ENCODE results near the gene SPINK7.

Gene SPINK7

GRCh38 chr5:148333262-148333849 lies 21.1 kb downstream of the SPINK7 start:
- Histone ChIP-seq H2AFZ (ENCODE audit: low read depth, low read length) (no peak overlapping the region), H3K27me3 (ENCODE audit: low read depth, low read length) (no peaks in the 10 kb centered on the region), H3K9ac (ENCODE audit: low read length) (no peak overlapping the region), H3K4me3 (ENCODE audit: low read length) (no peak overlapping the region), H3K27ac (ENCODE audit: low read length) (no peak overlapping the region), H3K36me3 (replicated peaks; ENCODE audit: low read depth, low read length) (no peaks in the 10 kb centered on the region), H4K20me1 (ENCODE audit: insufficient read depth, low read length) (no peaks in the 10 kb centered on the region), H3K4me2 (ENCODE audit: low read length) (no peak overlapping the region), H3K79me2 (ENCODE audit: low read length) (no peaks in the 10 kb centered on the region), H3K9me3 (ENCODE audit: insufficient read depth, low read length) (no peaks in the 10 kb centered on the region), H3K4me1 (ENCODE audit: low read length) (peaks cover 8% of the 10 kb centered on the region)
- TF ChIP-seq CTCF (IDR thresholded peaks at IDR 0.05; ENCODE audit: low read depth, low read length): no peak
- TF ChIP-seq EZH2phosphoT487 (IDR thresholded peaks at IDR 0.05; ENCODE audit: low read depth): no peak

- Histone ChIP-seq H3K9me3 (ENCODE audit: insufficient read depth, low read length) (no peaks in the 10 kb centered on the region), H3K4me1 (ENCODE audit: low read length) (peaks cover 8% of the 10 kb centered on the region), H3K27ac (ENCODE audit: low read length) (no peak within 1 kb of the TSS), H4K20me1 (ENCODE audit: insufficient read depth, low read length) (no peaks in the 10 kb centered on the region), H3K4me2 (ENCODE audit: low read length) (no peak within 1 kb of the TSS), H2AFZ (ENCODE audit: low read depth, low read length) (no peak within 1 kb of the TSS), H3K27me3 (ENCODE audit: low read depth, low read length) (no peaks in the 10 kb centered on the region), H3K4me3 (ENCODE audit: low read length) (no peak within 1 kb of the TSS), H3K79me2 (ENCODE audit: low read length) (no peaks in the 10 kb centered on the region), H3K9ac (ENCODE audit: low read length) (no peak within 1 kb of the TSS), H3K36me3 (replicated peaks; ENCODE audit: low read depth, low read length) (no peaks in the 10 kb centered on the region)
- TF ChIP-seq CTCF (IDR thresholded peaks at IDR 0.05; ENCODE audit: low read depth, low read length) (no peak), EZH2phosphoT487 (IDR thresholded peaks at IDR 0.05; ENCODE audit: low read depth) (no peak)
These were observed 23.0 kb downstream of the SPINK7 start, which contains the start of gene SPINK9 for GRCh38 chr5:148335259-148335658. TSS of gene SPINK9 (plus strand) at chr5:148335559. CDS start at chr5:148335614, 55 bp downstream.

DNA sequence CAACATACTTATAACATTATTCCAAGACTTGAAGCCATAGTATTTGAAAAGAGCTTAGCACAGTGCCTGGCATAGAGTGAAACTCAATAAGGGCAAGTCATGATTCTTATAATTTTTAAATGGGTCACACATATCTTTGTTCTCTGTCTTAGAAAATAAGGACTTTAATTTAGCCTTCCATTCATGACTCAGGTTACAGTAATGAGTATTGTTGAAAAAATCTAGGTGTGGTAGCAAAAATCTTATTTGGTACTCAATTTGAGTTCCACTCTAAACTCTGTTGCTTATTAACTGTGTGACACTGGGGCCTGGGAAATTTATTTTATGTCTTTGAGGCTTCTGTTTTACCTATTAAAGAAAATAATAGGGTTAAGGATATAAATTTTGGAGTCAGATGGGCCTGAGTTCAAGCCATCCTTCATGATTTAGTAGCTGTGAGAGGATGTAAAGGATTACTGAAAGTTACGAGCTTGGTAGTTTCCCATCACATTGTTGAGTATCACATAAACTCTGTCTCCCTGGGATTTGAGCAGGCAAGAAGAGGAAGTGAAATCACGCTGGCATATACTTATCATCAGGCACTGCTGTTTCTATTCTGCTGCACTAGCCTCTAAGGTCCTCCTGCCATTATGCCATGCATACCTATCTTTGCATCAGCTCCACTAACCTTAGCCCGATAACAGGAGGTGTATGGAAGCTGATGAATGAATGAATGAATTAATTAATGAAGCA lies 24.6 kb downstream of the SPINK7 start:
- peak overlapping the region; percentile 2; the same call in 1 of the 2 replicates for H3K4me2 ChIP-seq (ENCODE audit: low read length)
- no peaks in the 10 kb centered on the region for H3K9me3 ChIP-seq (ENCODE audit: insufficient read depth, low read length)
- no peaks in the 10 kb centered on the region for H3K79me2 ChIP-seq (ENCODE audit: low read length)
- H3K4me1 ChIP-seq (ENCODE audit: low read length): peaks cover 8% of the 10 kb centered on the region
- no peak overlapping the region for H3K27ac ChIP-seq (ENCODE audit: low read length)
- H4K20me1 ChIP-seq (ENCODE audit: insufficient read depth, low read length): no peaks in the 10 kb centered on the region
- H3K9ac ChIP-seq (ENCODE audit: low read length): no peak overlapping the region
- H3K36me3 ChIP-seq (replicated peaks; ENCODE audit: low read depth, low read length): no peaks in the 10 kb centered on the region
- TF ChIP-seq EZH2phosphoT487 (IDR thresholded peaks at IDR 0.05; ENCODE audit: low read depth) (no peak), CTCF (IDR thresholded peaks at IDR 0.05; ENCODE audit: low read depth, low read length) (no peak)
- no peaks in the 10 kb centered on the region for H3K27me3 ChIP-seq (ENCODE audit: low read depth, low read length)
- H3K4me3 ChIP-seq (ENCODE audit: low read length): no peak overlapping the region
- H2AFZ ChIP-seq (ENCODE audit: low read depth, low read length): no peak overlapping the region

- H3K9me3 ChIP-seq (ENCODE audit: insufficient read depth, low read length): no peaks in the 10 kb centered on the region
- H3K4me3 ChIP-seq (ENCODE audit: low read length): no peak overlapping the region
- TF ChIP-seq CTCF (IDR thresholded peaks at IDR 0.05; ENCODE audit: low read depth, low read length) (no peak), EZH2phosphoT487 (IDR thresholded peaks at IDR 0.05; ENCODE audit: low read depth) (no peak)
- H3K27ac ChIP-seq (ENCODE audit: low read length): no peak overlapping the region
- H3K4me2 ChIP-seq (ENCODE audit: low read length): no peak overlapping the region
- no peaks in the 10 kb centered on the region for H3K79me2 ChIP-seq (ENCODE audit: low read length)
- no peaks in the 10 kb centered on the region for H3K27me3 ChIP-seq (ENCODE audit: low read depth, low read length)
- H4K20me1 ChIP-seq (ENCODE audit: insufficient read depth, low read length): no peaks in the 10 kb centered on the region
- no peak overlapping the region for H3K9ac ChIP-seq (ENCODE audit: low read length)
- no peak overlapping the region for H2AFZ ChIP-seq (ENCODE audit: low read depth, low read length)
- H3K4me1 ChIP-seq (ENCODE audit: low read length): no peaks in the 10 kb centered on the region
- no peaks in the 10 kb centered on the region for H3K36me3 ChIP-seq (replicated peaks; ENCODE audit: low read depth, low read length)
These were observed 30.3 kb downstream of the SPINK7 start for GRCh38 chr5:148342371-148343045.
